Endothelial cell of umbilical vein (primary cell): ENCODE data around the gene SIRT2. TPM values are rescaled to one million over a fixed set of nuclear protein-coding genes. Genes with fewer than 3 reads are reported as not detected.

Experiments used
- BruUV-seq: library from RNA; stranded (reverse); fragments of 400-500 nt; replicated peaks from 2 replicates; lab custom pipeline; 2021; lab: Mats Ljungman, UMichigan
- CTCF ChIA-PET: fragments of 300-600, 350-600 bp; sonication (Branson Sonifier 250); formaldehyde crosslinking; loops from one replicate; lab custom pipeline; 2021; ENCODE audit warnings: antibody characterized with exemption, inconsistent platforms; lab: Charles Lee
- POLR2A ChIA-PET: fragments of 300-600, 350-600 bp; sonication (Branson Sonifier 250); formaldehyde crosslinking; loops from one replicate; lab custom pipeline; 2021; ENCODE audit warnings: antibody characterized with exemption, inconsistent platforms; lab: Charles Lee
- DNase-seq: peaks from one replicate; pipeline ENCODE4 v3.0.0-alpha.2; 2011; ENCODE audit warnings: low read depth, low spot score
- FAIRE-seq: peaks from 2 replicates; lab custom pipeline; 2011; peaks lifted over from hg19 to GRCh38; lab: Jason Lieb, UNC
- H2AFZ ChIP-seq: 2 replicates; pipeline ENCODE4 v1.6.0; 2012; ENCODE audit warnings: low read depth, low read length, control low read depth, inconsistent platforms
- H3K27ac ChIP-seq: 2 replicates; pipeline ENCODE4 v1.5.1; 2011; ENCODE audit warnings: low read depth, mild to moderate bottlenecking, control low read depth, low read length, moderate library complexity; ENCODE audit not compliant: insufficient read depth
- H3K27me3 ChIP-seq, 2 experiments: 2 replicates each; pipeline versions ENCODE4 v1.6.0 to v1.6.1; 2011; ENCODE audit warnings: low read length in 2 of 2, mixed read lengths in 1 of 2; ENCODE audit not compliant: control insufficient read depth in 2 of 2, insufficient read depth in 2 of 2
- H3K36me3 ChIP-seq, 2 experiments: 2 replicates in 1 of 2; 3 replicates in 1 of 2; pipeline ENCODE4 v1.5.1; 2011; ENCODE audit warnings: low read length in 2 of 2, mild to moderate bottlenecking in 1 of 2, moderate library complexity in 1 of 2; ENCODE audit not compliant: control insufficient read depth in 2 of 2, insufficient read depth in 2 of 2; ENCODE audit errors: extremely low read depth in 1 of 2
- H3K4me1 ChIP-seq: 3 replicates; pipeline ENCODE4 v1.5.1; 2011; ENCODE audit warnings: mild to moderate bottlenecking, low read length; ENCODE audit not compliant: control insufficient read depth, insufficient read depth; ENCODE audit errors: extremely low read depth
- H3K4me2 ChIP-seq: 2 replicates; pipeline ENCODE4 v1.6.1; 2011; ENCODE audit warnings: low read length, control low read depth, mixed read lengths; ENCODE audit not compliant: insufficient read depth
- H3K4me3 ChIP-seq, 3 experiments: fragments of 200-600 bp in 1 of 3; sonication (generic), shearing (Covaris generic) in 1 of 3; replicated peaks in 1 of 3; 2 replicates each; pipeline ENCODE4 v1.5.1; 2011 to 2016; ENCODE audit warnings: control low read depth in 3 of 3, low read length in 3 of 3, mild to moderate bottlenecking in 2 of 3, inconsistent platforms in 1 of 3, low read depth in 1 of 3, moderate library complexity in 1 of 3; ENCODE audit not compliant: insufficient read depth in 1 of 3
- H3K79me2 ChIP-seq: 2 replicates; pipeline ENCODE4 v1.6.0; 2012; ENCODE audit warnings: low read length, inconsistent platforms; ENCODE audit not compliant: control insufficient read depth, insufficient read depth
- H3K9ac ChIP-seq: replicated peaks from 2 replicates; pipeline ENCODE3; 2011; ENCODE audit warnings: low read length, control low read depth; ENCODE audit not compliant: insufficient read depth; ENCODE audit errors: extremely low read depth
- H3K9me1 ChIP-seq: replicated peaks from 3 replicates; pipeline ENCODE4 v1.6.0; 2011; ENCODE audit warnings: mild to moderate bottlenecking, low read length; ENCODE audit not compliant: control insufficient read depth, insufficient read depth; ENCODE audit errors: extremely low read depth
- H3K9me3 ChIP-seq: replicated peaks from 2 replicates; pipeline ENCODE4 v1.5.1; 2012; ENCODE audit warnings: low read length, inconsistent platforms; ENCODE audit not compliant: control insufficient read depth, insufficient read depth
- H4K20me1 ChIP-seq: replicated peaks from 2 replicates; pipeline ENCODE3; 2011; ENCODE audit warnings: mild to moderate bottlenecking, low read length; ENCODE audit not compliant: control insufficient read depth, insufficient read depth; ENCODE audit errors: extremely low read depth
- EZH2 ChIP-seq: IDR thresholded peaks from 2 replicates; pipeline ENCODE4 v1.6.1; 2012; ENCODE audit warnings: borderline replicate concordance, low read depth, mild to moderate bottlenecking, moderate library complexity, low read length, inconsistent platforms; ENCODE audit not compliant: severe bottlenecking
- FOS ChIP-seq: IDR thresholded peaks from 2 replicates; pipeline ENCODE4 v1.6.1; 2011; ENCODE audit warnings: mild to moderate bottlenecking, low read length, moderate library complexity, borderline replicate concordance; ENCODE audit not compliant: insufficient read depth
- GATA2 ChIP-seq: IDR thresholded peaks from 2 replicates; pipeline ENCODE4 v1.7.0; 2011; ENCODE audit warnings: low read depth, mild to moderate bottlenecking, moderate library complexity, mixed read lengths, low read length; ENCODE audit not compliant: insufficient read length, insufficient read depth
- JUN ChIP-seq: IDR thresholded peaks from 2 replicates; pipeline ENCODE4 v1.6.1; 2011; ENCODE audit warnings: borderline replicate concordance, low read depth; ENCODE audit not compliant: insufficient read length, insufficient read depth
- MYC ChIP-seq: IDR thresholded peaks from one replicate; pipeline ENCODE4 v1.6.1; 2011; ENCODE audit warnings: mild to moderate bottlenecking, low read depth, low read length
- POLR2A ChIP-seq: IDR thresholded peaks from 2 replicates; pipeline ENCODE4 v1.6.1; 2012; ENCODE audit warnings: low read depth, mild to moderate bottlenecking, control low read depth, low read length
- POLR2AphosphoS5 ChIP-seq: IDR thresholded peaks from 2 replicates; pipeline ENCODE4 v1.6.1; 2012; ENCODE audit warnings: low read depth, mild to moderate bottlenecking, control low read depth, low read length, moderate library complexity; ENCODE audit not compliant: insufficient read depth
- dilution Hi-C: fragments of 300-500 bp; cut with MboI; formaldehyde crosslinking; loops from one replicate; pipeline ENCODE4 v1.15.0; 2019; ENCODE audit warnings: low sequenced_read_pairs; ENCODE audit not compliant: extremely low pct_ligation_motif_present
- intact Hi-C: fragments of 100-400 bp; cut with micrococcal nuclease; formaldehyde crosslinking; loops from one replicate; pipeline ENCODE4 v1.10.0; 2022
- polyA plus RNA-seq, 4 experiments: library from polyadenylated mRNA; depleted of rRNA in 3 of 4; stranded (reverse) in 3 of 4; unstranded in 1 of 4; fragments of >200 nt; gene quantifications; 2 replicates each; pipeline versions ENCODE4 v1.2.1 to v1.2.3, GENCODE V29; 2011 to 2012; ENCODE audit warnings: missing spikeins in 1 of 4
- total RNA-seq: library from RNA; stranded (reverse); gene quantifications from 2 replicates; pipeline ENCODE4 v1.2.3, GENCODE V29; 2021
- TF ChIP-seq, protein P1 (sequence below): IDR thresholded peaks from 2 replicates; pipeline ENCODE4 v1.6.1; 2011; ENCODE audit not compliant: insufficient read depth, insufficient read length
- TF ChIP-seq, protein P2 (sequence below), 2 donors: IDR thresholded peaks; 1 replicate in 1 of 2; 2 replicates in 1 of 2; pipeline ENCODE4 v1.5.1; 2011; ENCODE audit warnings: low read length in 2 of 2, mild to moderate bottlenecking in 2 of 2, moderate library complexity in 2 of 2, control low read depth in 1 of 2, inconsistent platforms in 1 of 2, low read depth in 1 of 2; ENCODE audit not compliant: insufficient read depth in 1 of 2; ENCODE audit errors: extremely low read depth in 1 of 2

SIRT2 gene
- total and polyA plus RNA-seq, 2 donors (not counting 3 experiments of a cell fraction or from before 2014, with no cell fraction given): 47.6 to 72.5 TPM

DNA sequence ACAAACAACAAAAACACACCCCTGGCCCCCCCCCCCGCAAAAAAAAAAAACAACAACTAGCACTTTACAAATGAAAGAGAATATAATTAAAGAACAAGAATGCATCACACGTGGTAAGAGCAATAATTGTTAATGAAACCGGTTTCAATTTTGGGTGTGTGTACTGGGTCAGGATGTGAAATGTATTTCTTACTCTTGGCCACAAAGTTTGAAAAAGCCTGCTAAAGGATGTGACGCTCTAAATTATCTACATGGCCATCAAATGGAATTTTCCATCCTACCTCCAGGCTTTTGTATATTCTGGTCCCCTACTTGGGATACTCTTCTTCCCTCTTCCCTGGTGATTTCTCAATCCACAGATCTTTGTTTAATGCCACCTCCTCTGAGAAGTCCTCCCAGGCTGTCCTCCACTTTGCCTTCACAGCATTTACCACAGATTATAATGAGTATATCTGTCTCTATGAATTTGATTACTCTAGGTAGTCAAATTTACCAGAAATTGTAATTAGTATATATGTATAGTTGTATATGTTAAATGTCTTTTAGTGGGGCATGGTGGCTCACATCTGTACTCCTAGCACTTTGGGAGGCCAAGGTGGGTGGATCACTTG, 29.1 kb upstream of the SIRT2 start:
- CTCF ChIA-PET: interaction anchor here (1.2 to 2.0 kb wide), 2 partner anchors 29 to 159 kb away, joined by 5 to 10 read pairs; partner anchors contain the start of genes NFKBIB and SIRT2
- Histone ChIP-seq H3K9ac (no peak overlapping the region), H3K4me3 (no peak overlapping the region), H3K36me3 (peaks cover 4 to 15% of the 10 kb centered on the region in 2 experiments), H3K9me3 (no peaks in the 10 kb centered on the region), H3K9me1 (no peaks in the 10 kb centered on the region), H3K79me2 (peaks cover 22% of the 10 kb centered on the region), H3K27ac (no peak overlapping the region), H4K20me1 (no peaks in the 10 kb centered on the region), H2AFZ (no peak overlapping the region), H3K4me2 (no peak overlapping the region), H3K4me1 (peaks cover 14% of the 10 kb centered on the region), H3K27me3 (no peaks in the 10 kb centered on the region)
- dilution Hi-C loops: no loop called here
- POLR2A ChIA-PET: no interaction called here
- no peak for FAIRE-seq
- TF ChIP-seq GATA2 (peak; percentile 14), EZH2 (no peak)
- DNase-seq: no peak
- BruUV-seq: no TSS peak
- intact Hi-C loops: no loop called here

DNA sequence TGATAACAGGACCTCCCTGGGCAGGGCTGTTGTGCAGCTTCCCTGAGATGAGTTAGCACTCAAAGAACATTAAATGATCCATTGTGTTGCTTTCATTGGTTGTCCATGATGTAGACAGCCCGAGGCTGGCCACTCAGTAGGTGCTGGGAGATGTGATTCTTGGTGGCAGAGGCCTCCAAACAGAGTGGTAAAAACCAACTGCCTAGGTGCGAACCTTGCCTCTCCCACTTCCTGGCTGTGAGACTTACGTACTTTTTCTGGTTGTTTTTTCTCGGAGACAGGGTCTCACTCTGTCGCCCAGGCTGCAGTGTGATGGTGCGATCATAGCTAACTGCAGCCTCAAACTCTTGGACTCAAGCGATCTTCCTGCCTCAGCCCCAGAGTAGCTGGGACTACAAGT, 25.0 kb upstream of the SIRT2 start:
- no peak overlapping the region for H3K4me3 ChIP-seq
- H3K79me2 ChIP-seq: peaks cover 5% of the 10 kb centered on the region
- no peak overlapping the region for H3K27ac ChIP-seq
- ChIA-PET POLR2A (interaction anchor here (0.7 kb wide), 1 partner anchor 529 kb away, joined by 5 read pairs; no protein-coding TSS in a partner anchor), CTCF (no interaction called here)
- H3K27me3 ChIP-seq: no peaks in the 10 kb centered on the region
- FAIRE-seq (no peak), DNase-seq (no peak)
- H3K4me1 ChIP-seq: peaks cover 3% of the 10 kb centered on the region
- no peak for TF ChIP-seq JUN
- no peak for TF ChIP-seq GATA2
- TF ChIP-seq POLR2AphosphoS5: no peak
- TF ChIP-seq POLR2A: no peak
- TF ChIP-seq, protein P1, sequence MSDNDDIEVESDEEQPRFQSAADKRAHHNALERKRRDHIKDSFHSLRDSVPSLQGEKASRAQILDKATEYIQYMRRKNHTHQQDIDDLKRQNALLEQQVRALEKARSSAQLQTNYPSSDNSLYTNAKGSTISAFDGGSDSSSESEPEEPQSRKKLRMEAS: no peak
- no peak for TF ChIP-seq MYC
- TF ChIP-seq EZH2: no peak
- TF ChIP-seq FOS: no peak
- TF ChIP-seq, protein P2, sequence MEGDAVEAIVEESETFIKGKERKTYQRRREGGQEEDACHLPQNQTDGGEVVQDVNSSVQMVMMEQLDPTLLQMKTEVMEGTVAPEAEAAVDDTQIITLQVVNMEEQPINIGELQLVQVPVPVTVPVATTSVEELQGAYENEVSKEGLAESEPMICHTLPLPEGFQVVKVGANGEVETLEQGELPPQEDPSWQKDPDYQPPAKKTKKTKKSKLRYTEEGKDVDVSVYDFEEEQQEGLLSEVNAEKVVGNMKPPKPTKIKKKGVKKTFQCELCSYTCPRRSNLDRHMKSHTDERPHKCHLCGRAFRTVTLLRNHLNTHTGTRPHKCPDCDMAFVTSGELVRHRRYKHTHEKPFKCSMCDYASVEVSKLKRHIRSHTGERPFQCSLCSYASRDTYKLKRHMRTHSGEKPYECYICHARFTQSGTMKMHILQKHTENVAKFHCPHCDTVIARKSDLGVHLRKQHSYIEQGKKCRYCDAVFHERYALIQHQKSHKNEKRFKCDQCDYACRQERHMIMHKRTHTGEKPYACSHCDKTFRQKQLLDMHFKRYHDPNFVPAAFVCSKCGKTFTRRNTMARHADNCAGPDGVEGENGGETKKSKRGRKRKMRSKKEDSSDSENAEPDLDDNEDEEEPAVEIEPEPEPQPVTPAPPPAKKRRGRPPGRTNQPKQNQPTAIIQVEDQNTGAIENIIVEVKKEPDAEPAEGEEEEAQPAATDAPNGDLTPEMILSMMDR (IDR thresholded peaks at IDR 0.05; ENCODE audit: extremely low read depth in 1 of 2, insufficient read depth in 1 of 2, low read depth in 1 of 2, low read length in 2 of 2): no peak
- no peak overlapping the region for H2AFZ ChIP-seq
- H3K9me1 ChIP-seq: no peaks in the 10 kb centered on the region
- BruUV-seq: no TSS peak
- H3K9me3 ChIP-seq: no peaks in the 10 kb centered on the region
- dilution Hi-C loops: no loop called here
- no peak overlapping the region for H3K9ac ChIP-seq
- peaks cover 4 to 10% of the 10 kb centered on the region in 2 experiments for H3K36me3 ChIP-seq
- intact Hi-C loops: no loop called here
- no peaks in the 10 kb centered on the region for H4K20me1 ChIP-seq
- no peak overlapping the region for H3K4me2 ChIP-seq
